Measurements from ENCODE around the gene LAMC3.
"Not testable (repeated sequence)": the region's sequence is repeated elsewhere in the genome, so short reads cannot be mapped to it uniquely, and the experiment has no call there.

LAMC3 gene

DNA sequence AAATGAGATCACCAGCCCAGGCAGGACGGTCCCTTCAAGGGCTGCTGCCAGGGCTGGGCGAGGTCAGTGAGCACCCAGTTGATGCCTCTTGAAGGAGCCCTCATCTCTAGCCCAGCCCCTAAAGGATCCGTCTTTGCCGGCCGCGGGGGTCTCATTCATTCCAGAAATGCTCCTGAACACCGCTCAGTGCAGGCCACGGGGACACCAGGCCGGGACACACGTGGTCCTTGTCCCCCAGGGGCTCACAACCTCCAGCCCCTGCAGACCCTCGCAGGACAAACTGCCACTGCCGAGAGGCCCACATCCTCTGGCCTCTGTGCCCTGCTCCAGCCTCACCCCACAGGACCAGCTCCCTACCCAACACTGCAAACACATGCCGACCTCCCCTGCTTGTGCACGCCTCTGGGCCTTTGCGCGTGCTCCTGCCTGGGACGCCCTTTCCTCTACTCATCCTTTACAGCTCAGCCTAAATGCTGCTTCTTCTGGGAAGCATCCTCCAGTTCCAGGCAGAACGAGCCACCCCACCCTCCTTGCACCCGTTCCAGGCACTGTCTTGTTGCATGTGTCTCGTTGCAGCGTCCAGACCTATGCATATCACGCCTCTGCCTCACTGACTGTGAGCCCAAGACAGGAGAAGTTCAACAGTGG, 10.3 kb upstream of the LAMC3 start:
- no peaks in the 10 kb centered on the region for H3K9me3 ChIP-seq (ENCODE audit: severe bottlenecking)
- no peaks in the 10 kb centered on the region for H3K27me3 ChIP-seq (ENCODE audit: insufficient read depth, low read depth, severe bottlenecking)
- H3K4me3 ChIP-seq (ENCODE audit: low read depth, low read length) = no peak overlapping the region
- H3K36me3 ChIP-seq = no peaks in the 10 kb centered on the region
- H3K27ac ChIP-seq = no peak overlapping the region
- DNase-seq = no peak
- TF ChIP-seq, protein P1, sequence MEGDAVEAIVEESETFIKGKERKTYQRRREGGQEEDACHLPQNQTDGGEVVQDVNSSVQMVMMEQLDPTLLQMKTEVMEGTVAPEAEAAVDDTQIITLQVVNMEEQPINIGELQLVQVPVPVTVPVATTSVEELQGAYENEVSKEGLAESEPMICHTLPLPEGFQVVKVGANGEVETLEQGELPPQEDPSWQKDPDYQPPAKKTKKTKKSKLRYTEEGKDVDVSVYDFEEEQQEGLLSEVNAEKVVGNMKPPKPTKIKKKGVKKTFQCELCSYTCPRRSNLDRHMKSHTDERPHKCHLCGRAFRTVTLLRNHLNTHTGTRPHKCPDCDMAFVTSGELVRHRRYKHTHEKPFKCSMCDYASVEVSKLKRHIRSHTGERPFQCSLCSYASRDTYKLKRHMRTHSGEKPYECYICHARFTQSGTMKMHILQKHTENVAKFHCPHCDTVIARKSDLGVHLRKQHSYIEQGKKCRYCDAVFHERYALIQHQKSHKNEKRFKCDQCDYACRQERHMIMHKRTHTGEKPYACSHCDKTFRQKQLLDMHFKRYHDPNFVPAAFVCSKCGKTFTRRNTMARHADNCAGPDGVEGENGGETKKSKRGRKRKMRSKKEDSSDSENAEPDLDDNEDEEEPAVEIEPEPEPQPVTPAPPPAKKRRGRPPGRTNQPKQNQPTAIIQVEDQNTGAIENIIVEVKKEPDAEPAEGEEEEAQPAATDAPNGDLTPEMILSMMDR (IDR thresholded peaks at IDR 0.05; ENCODE audit: low read depth, low read length) = no peak

GRCh38 chr9:130999245-130999623, 9.7 kb upstream of the LAMC3 start:
- DNase-seq = no peak
- H3K27ac ChIP-seq = no peak overlapping the region
- no peak overlapping the region for H3K4me3 ChIP-seq (ENCODE audit: low read depth, low read length)
- no peaks in the 10 kb centered on the region for H3K9me3 ChIP-seq (ENCODE audit: severe bottlenecking)
- TF ChIP-seq, protein P1 (IDR thresholded peaks at IDR 0.05; ENCODE audit: low read depth, low read length) = no peak
- H3K36me3 ChIP-seq = no peaks in the 10 kb centered on the region
- H3K27me3 ChIP-seq (ENCODE audit: insufficient read depth, low read depth, severe bottlenecking) = no peaks in the 10 kb centered on the region

DNA sequence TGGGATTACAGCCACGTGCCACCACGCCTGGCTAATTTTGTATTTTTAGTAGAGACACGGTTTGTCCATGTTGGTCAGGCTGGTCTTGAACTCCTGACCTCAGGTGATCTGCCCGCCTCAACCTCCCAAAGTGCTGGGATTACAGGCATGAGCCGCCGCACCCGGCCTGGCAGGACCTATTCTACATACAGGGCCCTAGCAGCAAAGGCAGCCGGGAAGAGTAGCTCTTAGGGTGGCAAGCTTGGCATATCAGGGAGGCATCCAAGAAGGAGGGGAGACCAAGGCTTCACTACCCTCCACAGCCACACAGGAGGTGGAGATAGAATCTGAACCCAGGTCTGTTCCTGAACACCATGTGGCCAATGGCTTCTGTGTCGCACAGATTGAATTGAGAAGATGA, 8.4 kb upstream of the LAMC3 start:
- not testable (repeated sequence) for H3K27ac ChIP-seq; H3K27me3 ChIP-seq (ENCODE audit: insufficient read depth, low read depth, severe bottlenecking)

DNA sequence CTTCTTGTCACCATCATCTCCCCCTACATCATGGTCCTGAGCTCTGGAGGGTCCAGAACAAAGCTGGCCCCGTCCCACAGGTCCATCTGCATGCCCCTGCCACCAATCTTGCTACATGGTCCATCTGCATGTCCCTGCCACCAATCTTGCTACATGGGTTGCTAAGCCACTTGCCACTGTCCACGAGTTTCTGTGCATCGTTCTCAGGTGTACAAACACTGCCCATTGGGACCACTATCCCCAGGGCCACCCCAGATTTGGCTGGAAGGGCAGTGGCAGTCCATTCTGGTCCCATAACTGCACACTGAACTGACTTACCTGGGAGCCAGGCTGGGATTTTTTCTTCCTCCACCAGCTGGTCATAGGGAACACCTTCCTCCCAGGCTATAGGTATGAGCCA, 8.0 kb upstream of the LAMC3 start:
- no peak overlapping the region for H3K4me3 ChIP-seq (ENCODE audit: low read depth, low read length)
- H3K36me3 ChIP-seq = no peaks in the 10 kb centered on the region
- no peaks in the 10 kb centered on the region for H3K27me3 ChIP-seq (ENCODE audit: insufficient read depth, low read depth, severe bottlenecking)
- no peaks in the 10 kb centered on the region for H3K9me3 ChIP-seq (ENCODE audit: severe bottlenecking)
- no peak for DNase-seq
- H3K27ac ChIP-seq = no peak overlapping the region
- TF ChIP-seq, protein P1 (IDR thresholded peaks at IDR 0.05; ENCODE audit: low read depth, low read length) = no peak

More for the DNA sequence above, 8.4 kb upstream of the LAMC3 start:
- H3K36me3 ChIP-seq; H3K9me3 ChIP-seq (ENCODE audit: severe bottlenecking); H3K4me3 ChIP-seq (ENCODE audit: low read depth, low read length); DNase-seq: not testable (repeated sequence)

- no peaks in the 10 kb centered on the region for H3K9me3 ChIP-seq (ENCODE audit: severe bottlenecking)
- DNase-seq = no peak
- H3K4me3 ChIP-seq (ENCODE audit: low read depth, low read length) = no peak overlapping the region
- H3K36me3 ChIP-seq = no peaks in the 10 kb centered on the region
- H3K27me3 ChIP-seq (ENCODE audit: insufficient read depth, low read depth, severe bottlenecking) = no peaks in the 10 kb centered on the region
- TF ChIP-seq, protein P1 (IDR thresholded peaks at IDR 0.05; ENCODE audit: low read depth, low read length) = no peak
- H3K27ac ChIP-seq = no peak overlapping the region
Measured at GRCh38 chr9:131001990-131002389, 7.0 kb upstream of the LAMC3 start.

DNA sequence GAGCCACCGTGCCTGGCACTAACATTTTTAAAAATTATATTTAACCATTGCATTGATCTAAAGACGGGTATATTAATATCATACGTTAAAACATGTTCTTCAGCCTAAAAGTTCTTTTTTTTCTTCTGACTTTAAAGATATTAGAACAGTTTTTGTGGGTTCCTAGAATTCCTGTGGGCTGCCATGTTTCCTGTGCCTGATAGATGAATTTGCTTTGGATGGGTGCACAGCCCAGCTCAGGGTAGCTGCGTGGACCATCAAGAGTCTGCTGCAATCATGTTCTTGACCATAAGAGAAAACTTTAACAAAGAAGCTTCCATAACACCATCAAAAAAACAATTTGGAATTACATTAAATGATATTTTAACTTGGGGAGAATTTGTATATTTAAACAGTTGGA, 2.4 kb upstream of the LAMC3 start:
- Histone ChIP-seq H3K36me3 (no peaks in the 10 kb centered on the region), H3K9me3 (ENCODE audit: severe bottlenecking) (no peaks in the 10 kb centered on the region), H3K27ac (no peak overlapping the region), H3K27me3 (ENCODE audit: insufficient read depth, low read depth, severe bottlenecking) (peaks cover 6% of the 10 kb centered on the region), H3K4me3 (ENCODE audit: low read depth, low read length) (no peak overlapping the region)
- TF ChIP-seq, protein P1 (IDR thresholded peaks at IDR 0.05; ENCODE audit: low read depth, low read length) = no peak
- no peak for DNase-seq

Measured in WERI-Rb-1 (cell line).